Activated naive CD8-positive, alpha-beta T cell treated with anti-CD3 and anti-CD28 coated beads, Interleukin-2, amount 50 U/mL, for 24 hours (primary cell): ENCODE measurements around the gene LIPT2.
"Not testable (repeated sequence)": the region's sequence is repeated elsewhere in the genome, so short reads cannot be mapped to it uniquely, and the experiment has no call there.

ENCODE experiments used
- ATAC-seq: fragments of 150-1000 bp; cut with Tn5 transposase; one replicate; pipeline ENCODE4 v1.10.0; 2021
- DNase-seq: peaks from one replicate; pipeline ENCODE4 v3.0.0; 2021
- H3K27ac Mint-ChIP-seq: one replicate; pipeline ENCODE4 v1.8.0; 2021; ENCODE audit warnings: mild to moderate bottlenecking, mixed read lengths
- H3K27me3 Mint-ChIP-seq: one replicate; pipeline ENCODE4 v1.8.0; 2021; ENCODE audit warnings: mixed read lengths
- H3K36me3 Mint-ChIP-seq: one replicate; pipeline ENCODE4 v1.8.0; 2021; ENCODE audit warnings: low read depth, mixed read lengths
- H3K4me1 Mint-ChIP-seq: one replicate; pipeline ENCODE4 v1.8.0; 2021; ENCODE audit warnings: mixed read lengths
- H3K4me3 Mint-ChIP-seq: one replicate; pipeline ENCODE4 v1.8.0; 2021; ENCODE audit warnings: mild to moderate bottlenecking, moderate library complexity, mixed read lengths
- H3K9me3 Mint-ChIP-seq: one replicate; pipeline ENCODE4 v1.8.0; 2021; ENCODE audit warnings: mixed read lengths

LIPT2 gene

DNA sequence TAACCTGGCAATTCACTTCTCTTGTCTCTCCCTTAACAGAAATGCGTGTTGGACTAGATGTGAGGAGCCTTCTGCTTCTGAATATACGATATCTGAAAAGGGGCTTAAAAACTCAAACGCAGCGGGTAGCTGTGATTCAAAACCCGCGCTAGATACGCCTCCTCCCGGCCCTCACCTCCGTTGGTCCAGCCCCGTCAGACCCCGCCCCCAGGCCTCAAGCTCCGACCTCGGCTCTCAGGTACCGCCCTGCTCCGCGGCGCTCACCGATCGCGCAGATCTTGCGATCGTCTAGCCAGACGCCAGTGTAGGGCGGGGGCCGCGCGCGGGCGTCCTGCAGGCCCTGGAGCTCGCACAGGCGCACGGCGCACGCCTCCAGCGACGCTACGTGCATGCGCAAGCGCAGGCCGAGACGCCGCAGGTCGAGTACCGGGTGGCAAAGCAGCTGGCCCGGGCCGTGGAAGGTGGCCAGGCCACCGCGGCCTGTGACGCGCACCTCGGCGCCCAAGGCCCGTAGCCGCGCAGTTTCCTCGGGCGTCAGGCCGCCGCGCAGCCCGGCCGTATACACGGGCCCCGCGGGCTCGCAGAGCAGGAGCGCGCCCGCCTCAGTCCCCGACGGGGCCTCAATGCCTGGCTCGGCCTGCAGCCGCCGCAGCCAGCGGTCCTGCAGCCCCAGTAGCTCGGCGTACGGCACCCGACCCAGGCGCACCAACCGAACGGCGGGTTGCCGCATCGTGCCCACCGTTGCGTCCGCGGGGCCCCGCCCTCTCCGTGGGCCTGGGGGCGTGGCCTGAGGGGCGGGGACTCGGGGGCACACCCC is at the start of gene LIPT2:
TSS of gene LIPT2 (minus strand) at position 751 of the 817 bp plus-strand sequence. CDS start at position 730, 21 bp downstream.
- H3K9me3 Mint-ChIP-seq = no peaks in the 10 kb centered on the region
- no peaks in the 10 kb centered on the region for H3K36me3 Mint-ChIP-seq
- H3K4me3 Mint-ChIP-seq = peak within 1 kb of the TSS; percentile 80
- ATAC-seq (peak; percentile 99), DNase-seq (peak; percentile 97)
- H3K27me3 Mint-ChIP-seq = no peaks in the 10 kb centered on the region
- peak within 1 kb of the TSS; percentile 84 for H3K27ac Mint-ChIP-seq
- H3K4me1 Mint-ChIP-seq = peaks cover 17% of the 10 kb centered on the region

DNA sequence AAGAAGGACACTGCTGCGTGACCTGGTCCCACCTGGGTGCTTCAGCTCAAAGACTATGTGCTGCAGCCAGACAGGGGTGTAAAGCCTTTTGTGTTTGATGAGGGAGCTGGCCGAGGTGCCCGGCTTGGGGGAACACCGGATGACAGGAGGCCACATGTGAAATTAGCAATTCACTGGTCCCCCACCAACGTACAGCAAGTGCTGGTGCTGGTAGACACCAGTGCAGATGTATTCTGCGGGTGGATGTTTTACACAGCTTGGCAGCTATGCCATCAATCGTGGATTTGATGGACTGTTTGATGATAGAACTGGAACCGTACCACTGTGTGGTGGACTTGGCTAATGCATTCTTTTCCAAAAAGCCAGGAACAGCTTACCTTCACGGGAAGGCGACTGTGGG is 47.9 kb upstream of the LIPT2 start:
- H3K9me3 Mint-ChIP-seq = peaks cover 11% of the 10 kb centered on the region

DNA sequence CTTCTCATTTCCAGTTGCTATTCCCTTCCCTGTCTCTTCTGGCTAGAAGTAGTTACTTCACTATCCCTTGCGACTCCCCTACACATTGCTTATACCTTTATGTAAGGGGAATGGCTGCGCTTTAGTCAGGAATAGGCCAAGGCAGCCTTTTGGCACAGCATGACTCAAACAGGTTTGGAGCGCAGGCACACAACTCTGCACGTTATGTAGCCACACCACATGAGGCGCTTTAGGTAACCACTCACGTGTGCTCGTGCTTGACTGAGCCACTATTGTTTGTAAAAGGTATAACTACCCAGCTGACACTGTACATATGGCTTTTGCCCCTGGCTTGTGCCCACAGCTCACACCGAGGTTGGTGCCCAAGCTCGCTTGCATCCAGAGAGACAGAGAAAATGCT is 46.7 kb upstream of the LIPT2 start:
- DNase-seq (no peak), ATAC-seq (no peak)
- Mint-ChIP-seq H3K27ac (no peak overlapping the region), H3K9me3 (peaks cover 11% of the 10 kb centered on the region), H3K4me1 (no peaks in the 10 kb centered on the region), H3K4me3 (no peak overlapping the region), H3K27me3 (no peaks in the 10 kb centered on the region), H3K36me3 (no peaks in the 10 kb centered on the region)

More for the DNA sequence above, 47.9 kb upstream of the LIPT2 start:
- H3K27me3 Mint-ChIP-seq = no peaks in the 10 kb centered on the region
- no peak for DNase-seq
- H3K4me1 Mint-ChIP-seq = no peaks in the 10 kb centered on the region
- no peak overlapping the region for H3K4me3 Mint-ChIP-seq
- ATAC-seq = no peak
- no peak overlapping the region for H3K27ac Mint-ChIP-seq
- H3K36me3 Mint-ChIP-seq = no peaks in the 10 kb centered on the region

DNA sequence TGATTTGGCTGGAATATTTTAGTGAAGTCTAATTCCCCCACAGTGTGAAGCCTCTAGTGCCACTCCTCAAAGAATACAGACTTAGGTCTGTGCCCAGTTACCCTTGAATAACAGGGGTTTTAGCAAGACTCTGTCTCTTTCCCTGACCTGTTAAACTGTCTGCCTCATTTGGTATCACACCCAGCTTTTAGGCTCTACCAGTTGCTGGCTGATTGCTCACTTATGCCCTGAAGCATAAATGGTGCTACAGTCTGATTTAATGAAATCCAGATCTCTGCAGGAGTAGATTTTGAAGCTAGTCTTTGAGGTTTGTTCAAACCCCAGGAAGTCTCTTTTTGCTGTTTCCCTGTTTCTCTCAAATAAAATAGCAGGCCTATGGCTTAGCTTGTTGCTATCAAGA is 45.2 kb upstream of the LIPT2 start:
- Mint-ChIP-seq H3K27ac (no peak overlapping the region), H3K27me3 (no peaks in the 10 kb centered on the region), H3K4me1 (no peaks in the 10 kb centered on the region), H3K9me3 (peaks cover 11% of the 10 kb centered on the region), H3K4me3 (no peak overlapping the region), H3K36me3 (no peaks in the 10 kb centered on the region)
- DNase-seq (no peak), ATAC-seq (no peak)

DNA sequence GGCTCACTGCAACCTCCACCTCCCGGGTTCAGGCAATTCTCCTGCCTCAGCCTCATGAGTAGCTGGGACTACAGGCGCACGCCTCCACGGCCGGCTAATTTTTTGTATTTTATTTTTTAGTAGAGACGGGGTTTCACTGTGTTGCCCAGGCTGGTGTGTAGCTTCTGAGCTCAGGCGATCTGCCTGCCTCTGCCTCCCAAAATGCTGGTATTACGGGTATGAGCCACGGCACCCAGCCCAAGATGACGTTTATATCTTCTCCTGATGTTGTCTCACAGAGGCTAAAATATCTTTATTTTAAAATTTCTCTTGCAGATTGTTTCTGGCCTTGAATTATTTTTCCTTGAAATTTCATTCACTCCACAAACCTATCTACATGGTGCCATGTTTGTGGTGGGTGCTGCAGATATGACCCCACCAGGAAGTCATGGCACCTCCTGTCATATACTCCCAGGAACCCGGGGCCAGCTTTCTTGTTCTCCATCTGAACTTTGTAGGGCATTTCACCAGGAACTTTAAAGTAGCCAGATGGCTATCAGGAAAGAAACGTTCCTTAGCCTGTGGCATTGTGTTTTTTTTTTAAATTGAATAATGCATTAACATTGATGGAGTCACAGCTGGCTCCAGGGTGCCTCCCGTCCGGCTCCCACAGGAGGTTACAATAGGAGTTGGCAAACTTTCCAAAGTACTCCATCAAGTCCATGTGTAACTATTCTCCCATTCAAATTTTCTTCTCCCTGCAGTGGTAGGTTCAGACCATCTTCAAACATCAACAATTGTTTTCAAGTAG is 42.0 kb upstream of the LIPT2 start:
- Mint-ChIP-seq H3K9me3 (peaks cover 11% of the 10 kb centered on the region), H3K36me3 (no peaks in the 10 kb centered on the region), H3K4me1 (no peaks in the 10 kb centered on the region), H3K4me3 (no peak overlapping the region), H3K27ac (no peak overlapping the region), H3K27me3 (no peaks in the 10 kb centered on the region)
- no peak for DNase-seq
- ATAC-seq = no peak

DNA sequence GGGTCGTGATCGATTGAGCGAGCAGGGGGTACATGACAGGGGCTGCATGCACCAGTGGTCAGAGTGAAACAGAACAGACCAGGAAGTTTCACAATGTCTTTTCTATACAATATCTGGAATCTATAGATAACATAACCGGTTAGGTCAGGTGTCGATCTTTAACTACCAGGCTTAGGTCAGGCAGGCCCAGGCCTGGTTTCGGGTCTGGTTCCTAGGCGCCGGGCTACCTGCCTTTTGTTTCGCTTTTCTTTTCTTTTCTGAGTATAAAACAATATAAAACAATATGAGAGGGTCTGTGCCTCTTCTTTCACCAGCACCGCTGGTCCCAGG is 41.4 kb upstream of the LIPT2 start:
- not testable (repeated sequence) for H3K4me3 Mint-ChIP-seq, H3K4me1 Mint-ChIP-seq, H3K27me3 Mint-ChIP-seq, H3K27ac Mint-ChIP-seq, H3K36me3 Mint-ChIP-seq, ATAC-seq, DNase-seq
- H3K9me3 Mint-ChIP-seq = peaks cover 11% of the 10 kb centered on the region

DNA sequence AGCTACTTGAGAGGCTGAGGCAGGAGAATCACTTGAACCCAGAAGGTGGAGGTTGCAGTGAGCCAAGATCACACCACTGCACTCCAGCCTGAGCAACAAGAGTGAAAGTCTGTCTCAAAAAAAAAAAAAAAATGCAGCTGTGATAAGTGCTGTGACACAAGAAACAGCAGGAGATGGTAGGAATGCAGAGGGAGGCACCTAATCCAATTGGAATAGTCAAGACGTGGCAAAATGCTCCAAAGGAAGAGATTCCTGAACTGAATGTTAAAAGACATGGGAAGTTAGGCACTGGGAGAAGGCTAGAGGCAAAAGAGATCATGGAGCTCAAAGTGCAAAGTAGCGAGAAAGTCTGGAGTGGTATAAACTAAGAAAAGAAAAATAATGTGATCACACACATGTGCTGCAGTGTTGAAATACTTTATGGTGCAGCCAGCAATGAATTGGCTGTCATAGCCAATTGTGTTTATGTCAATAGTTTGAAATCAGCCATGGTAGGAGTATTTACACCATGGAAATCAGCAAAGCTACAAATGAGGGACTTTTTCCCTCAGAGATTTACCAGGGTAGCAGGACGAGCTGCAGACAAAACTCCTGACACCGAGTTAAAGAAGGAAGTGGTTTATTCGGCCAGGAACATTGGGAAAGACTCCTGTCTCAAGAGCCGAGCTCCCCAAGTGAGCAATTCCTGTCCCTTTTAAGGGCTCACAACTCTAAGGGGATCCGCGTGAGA is 40.9 kb upstream of the LIPT2 start:
- DNase-seq = no peak
- H3K36me3 Mint-ChIP-seq = no peaks in the 10 kb centered on the region
- H3K4me1 Mint-ChIP-seq = no peaks in the 10 kb centered on the region
- no peak overlapping the region for H3K4me3 Mint-ChIP-seq
- no peak for ATAC-seq
- peaks cover 11% of the 10 kb centered on the region for H3K9me3 Mint-ChIP-seq
- H3K27ac Mint-ChIP-seq = no peak overlapping the region
- H3K27me3 Mint-ChIP-seq = no peaks in the 10 kb centered on the region

DNA sequence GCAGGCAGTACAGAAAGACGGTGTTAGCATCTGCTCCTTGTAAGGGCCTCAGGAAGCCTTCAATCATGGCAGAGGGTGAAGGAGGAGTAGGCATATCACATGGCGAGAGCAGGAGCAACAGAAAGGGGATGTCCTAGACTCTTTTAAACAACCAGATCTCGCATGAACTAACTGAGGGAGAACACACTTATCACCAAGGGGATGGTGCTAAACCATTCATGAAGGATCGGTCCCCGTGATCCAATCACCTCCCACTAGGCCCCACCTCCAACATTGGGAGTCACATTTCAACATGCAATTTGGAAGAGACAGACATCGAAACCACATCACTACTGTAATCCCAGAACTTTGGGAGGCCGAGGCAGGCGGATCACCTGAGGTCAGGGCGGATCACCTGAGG is 39.9 kb upstream of the LIPT2 start:
- Mint-ChIP-seq H3K4me1 (no peaks in the 10 kb centered on the region), H3K4me3 (no peak overlapping the region), H3K27me3 (no peaks in the 10 kb centered on the region), H3K27ac (no peak overlapping the region), H3K36me3 (no peaks in the 10 kb centered on the region), H3K9me3 (peaks cover 11% of the 10 kb centered on the region)
- ATAC-seq (no peak), DNase-seq (no peak)

DNA sequence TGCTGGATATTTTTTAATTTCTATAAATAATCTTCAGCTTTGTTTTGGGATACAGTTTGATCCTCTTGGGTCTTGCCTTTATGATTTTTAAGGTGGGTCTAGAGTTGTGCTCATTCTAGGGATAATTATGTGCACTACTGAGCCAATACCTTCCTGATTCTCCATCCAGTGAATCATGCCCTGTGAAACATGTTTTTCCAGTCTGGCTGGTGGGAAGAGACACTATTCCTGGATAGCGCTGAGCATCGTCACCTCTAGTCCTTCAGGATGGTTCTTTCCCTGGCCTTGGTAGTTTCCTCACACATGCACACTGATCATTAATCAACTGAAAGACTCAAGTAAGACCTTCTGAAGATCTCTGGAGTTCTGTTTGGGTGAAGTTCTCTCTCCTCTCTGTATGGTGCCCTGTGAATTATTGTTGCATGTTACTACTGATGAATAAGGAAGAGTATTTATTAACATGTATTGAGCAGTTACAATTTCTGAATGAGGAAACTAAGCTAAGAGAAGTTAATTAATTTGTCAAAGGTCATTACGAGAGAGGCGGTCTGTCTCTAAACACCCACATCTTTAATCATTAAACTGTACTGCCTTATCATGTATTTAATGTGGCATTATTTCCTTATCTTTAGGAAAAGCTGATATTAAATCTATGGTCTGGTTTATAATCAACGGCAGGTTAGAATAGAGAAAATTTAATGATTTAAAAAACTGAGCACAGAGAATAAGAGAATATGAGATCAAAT is 39.1 kb upstream of the LIPT2 start:
- ATAC-seq (no peak), DNase-seq (no peak)
- Mint-ChIP-seq H3K27ac (no peak overlapping the region), H3K4me3 (no peak overlapping the region), H3K4me1 (no peaks in the 10 kb centered on the region), H3K9me3 (peaks cover 8% of the 10 kb centered on the region), H3K27me3 (no peaks in the 10 kb centered on the region), H3K36me3 (no peaks in the 10 kb centered on the region)

DNA sequence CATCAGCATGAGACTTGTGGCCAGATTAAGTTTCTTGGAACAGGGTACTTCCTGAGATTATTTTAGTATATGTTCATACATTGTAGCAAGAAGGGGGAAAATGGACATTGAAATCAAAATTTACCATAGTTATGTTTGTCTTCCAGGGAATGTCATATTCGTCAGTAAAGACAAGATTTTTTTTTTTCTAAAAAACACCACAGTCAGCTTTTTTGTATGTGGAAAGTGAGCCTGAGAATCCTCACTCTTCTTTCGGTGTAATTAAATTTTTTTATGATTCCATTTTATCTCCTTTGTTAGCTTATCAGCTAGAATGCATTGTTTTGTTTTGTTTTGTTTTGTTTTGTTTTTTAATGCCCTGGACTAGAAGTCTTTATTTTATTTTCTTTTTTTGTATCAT is 31.5 kb upstream of the LIPT2 start:
- H3K4me3 Mint-ChIP-seq = no peak overlapping the region
- H3K9me3 Mint-ChIP-seq = no peaks in the 10 kb centered on the region
- no peaks in the 10 kb centered on the region for H3K4me1 Mint-ChIP-seq
- DNase-seq (no peak), ATAC-seq (no peak)
- H3K36me3 Mint-ChIP-seq = no peaks in the 10 kb centered on the region
- peaks cover 7% of the 10 kb centered on the region for H3K27me3 Mint-ChIP-seq
- H3K27ac Mint-ChIP-seq = no peak overlapping the region

DNA sequence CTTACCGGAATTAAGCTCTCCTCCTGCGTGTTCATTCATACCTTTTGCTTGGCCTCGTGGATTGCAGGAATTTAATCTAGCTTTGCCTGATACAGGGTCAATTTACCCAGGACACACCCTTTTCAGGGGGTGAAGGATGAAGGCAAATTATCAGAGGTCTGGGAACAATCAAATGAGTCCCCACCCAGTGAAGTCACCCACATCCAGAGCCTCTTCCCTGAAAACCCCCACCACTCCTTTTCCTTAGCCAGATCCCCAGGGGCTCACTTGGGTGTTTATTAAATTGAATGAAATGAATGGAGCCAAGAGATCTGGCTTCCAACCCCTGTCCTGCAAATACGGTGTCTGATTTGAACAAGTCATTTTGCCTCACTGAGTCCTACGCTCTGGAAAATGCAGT is 31.0 kb upstream of the LIPT2 start:
- no peak overlapping the region for H3K4me3 Mint-ChIP-seq
- no peaks in the 10 kb centered on the region for H3K9me3 Mint-ChIP-seq
- DNase-seq (no peak), ATAC-seq (no peak)
- no peak overlapping the region for H3K27ac Mint-ChIP-seq
- H3K36me3 Mint-ChIP-seq = no peaks in the 10 kb centered on the region
- peaks cover 7% of the 10 kb centered on the region for H3K27me3 Mint-ChIP-seq
- no peaks in the 10 kb centered on the region for H3K4me1 Mint-ChIP-seq

DNA sequence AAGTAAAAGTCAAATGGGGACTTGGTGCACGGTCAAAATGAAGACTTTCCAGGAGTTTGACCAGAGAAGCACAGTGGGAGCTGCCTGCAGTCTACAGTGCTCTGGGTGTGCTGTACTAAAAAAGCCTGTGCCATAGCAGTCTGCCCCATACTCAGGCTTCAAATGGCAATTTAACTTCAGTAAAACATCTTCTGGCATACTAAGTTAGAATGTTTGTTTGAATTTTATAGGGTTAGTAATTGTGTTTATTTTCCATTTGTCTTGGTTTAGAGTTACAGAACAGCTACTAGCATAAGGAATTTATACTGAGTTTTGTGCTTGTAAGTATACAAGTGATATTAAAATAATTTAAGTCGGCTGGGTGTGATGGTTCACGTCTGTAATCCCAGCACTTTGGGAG is 29.3 kb upstream of the LIPT2 start:
- DNase-seq (no peak), ATAC-seq (no peak)
- Mint-ChIP-seq H3K36me3 (no peaks in the 10 kb centered on the region), H3K27me3 (peaks cover 8% of the 10 kb centered on the region), H3K4me3 (no peak overlapping the region), H3K27ac (no peak overlapping the region), H3K4me1 (no peaks in the 10 kb centered on the region), H3K9me3 (no peaks in the 10 kb centered on the region)

DNA sequence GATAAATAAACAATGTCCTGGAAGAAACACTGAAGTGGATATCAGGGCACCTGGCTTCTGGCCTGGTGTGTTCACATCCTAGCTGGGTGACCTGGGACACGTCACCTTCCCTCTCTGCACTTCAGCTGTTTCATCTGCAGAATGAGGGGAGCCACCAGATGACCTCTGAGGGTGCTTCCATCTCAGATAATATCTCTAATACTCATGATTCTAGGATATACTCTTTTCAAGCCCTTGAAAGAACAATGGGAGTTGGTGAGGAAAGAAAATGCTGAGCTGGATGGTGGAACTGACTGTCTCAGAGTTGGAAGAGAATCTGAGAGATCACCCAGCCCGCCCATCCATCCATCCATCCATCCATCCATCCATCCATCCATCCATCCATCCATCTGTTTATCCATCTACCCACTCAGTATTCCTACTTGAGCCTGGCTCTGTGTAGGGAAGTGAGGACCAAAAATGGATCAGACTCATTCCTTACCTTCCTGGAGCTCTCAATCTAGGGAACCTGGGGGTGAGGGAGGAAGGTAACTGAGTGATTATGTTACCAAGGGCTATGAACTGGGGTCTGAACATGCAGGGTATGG is 28.2 kb upstream of the LIPT2 start:
- DNase-seq = no peak
- H3K27me3 Mint-ChIP-seq = peaks cover 10% of the 10 kb centered on the region
- H3K36me3 Mint-ChIP-seq = no peaks in the 10 kb centered on the region
- no peak overlapping the region for H3K27ac Mint-ChIP-seq
- no peak overlapping the region for H3K4me3 Mint-ChIP-seq
- peaks cover 5% of the 10 kb centered on the region for H3K9me3 Mint-ChIP-seq
- no peak for ATAC-seq
- no peaks in the 10 kb centered on the region for H3K4me1 Mint-ChIP-seq
